Upper lobe of left lung (tissue), 4 donors: ENCODE results near the gene SBF2.

Experiments
- CTCF ChIP-seq, 6 experiments: fragments of 450-650 bp in 4 of 6; fragments of 200-600 bp in 2 of 6; sonication (generic) in 2 of 6; IDR thresholded peaks; one replicate each; pipeline ENCODE4 v1.5.1; 2016 to 2019; ENCODE audit warnings: antibody characterized with exemption in 6 of 6
- EP300 ChIP-seq, 4 donors: sonication (generic); formaldehyde crosslinking; IDR thresholded peaks; one replicate each; pipeline ENCODE4 v1.5.1; 2017; ENCODE audit warnings: antibody characterized with exemption in 4 of 4, control low read depth in 2 of 4
- POLR2A ChIP-seq, 4 donors: fragments of 450-650 bp; IDR thresholded peaks; one replicate each; pipeline ENCODE4 v1.5.1; 2016 to 2017; ENCODE audit warnings: antibody characterized with exemption in 4 of 4, mild to moderate bottlenecking in 2 of 4
- POLR2AphosphoS5 ChIP-seq, 2 donors: sonication (generic); formaldehyde crosslinking; IDR thresholded peaks; one replicate each; pipeline ENCODE4 v1.5.1; 2017; ENCODE audit warnings: antibody characterized with exemption in 2 of 2

- TF ChIP-seq EP300 (IDR thresholded peaks at IDR 0.05) (no peak), POLR2A (IDR thresholded peaks at IDR 0.05) (no peak), CTCF (IDR thresholded peaks at IDR 0.05) (no peak), POLR2AphosphoS5 (IDR thresholded peaks at IDR 0.05) (no peak)
Observed at GRCh38 chr11:9796854-9797253, 497.2 kb downstream of the SBF2 start.
